Measurements from ENCODE around the gene LATS2.
"Not testable (repeated sequence)": the region's sequence is repeated elsewhere in the genome, so short reads cannot be mapped to it uniquely, and the experiment has no call there.

Gene LATS2

DNA sequence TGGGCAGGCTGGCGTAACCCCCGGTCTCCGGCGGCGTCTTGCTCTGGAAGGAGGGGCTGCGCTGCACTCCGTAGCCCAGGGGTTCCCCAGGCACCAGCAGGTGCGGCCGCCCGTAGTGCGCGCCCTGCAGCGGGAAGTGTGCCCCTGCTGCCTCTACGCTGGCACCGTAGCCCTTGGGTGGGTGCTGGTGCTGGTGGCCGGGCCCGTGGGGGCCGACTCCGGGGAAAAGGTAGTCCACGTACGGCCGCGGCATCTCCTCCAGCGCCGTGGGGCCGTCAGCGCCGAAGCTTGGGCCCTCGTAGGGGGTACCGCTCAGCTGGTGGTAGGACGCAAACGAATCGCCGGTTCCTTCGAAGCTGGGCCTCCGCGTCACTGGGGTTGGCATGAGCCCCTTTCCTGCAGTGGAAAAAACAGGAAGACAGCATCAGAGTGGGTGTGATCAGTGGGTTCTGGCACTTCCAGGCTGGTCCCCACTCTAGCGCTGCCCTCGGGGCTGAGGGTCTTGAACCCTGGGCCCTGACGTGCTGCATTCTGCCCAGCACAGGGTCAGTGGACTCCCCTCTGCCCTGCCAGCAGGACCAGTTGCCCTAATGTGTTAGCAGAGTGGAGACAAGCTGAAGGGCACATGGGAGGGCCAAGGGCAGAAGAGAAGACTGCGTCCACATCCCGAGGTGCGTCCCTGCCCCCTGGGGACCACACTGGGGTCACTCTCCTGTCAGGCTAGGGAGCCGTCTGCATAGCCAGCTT lies 72.3 kb downstream of the LATS2 start:
- no peak for DNase-seq

- no peak for DNase-seq
Measured at GRCh38 chr13:20988033-20988908, 73.1 kb downstream of the LATS2 start.

DNA sequence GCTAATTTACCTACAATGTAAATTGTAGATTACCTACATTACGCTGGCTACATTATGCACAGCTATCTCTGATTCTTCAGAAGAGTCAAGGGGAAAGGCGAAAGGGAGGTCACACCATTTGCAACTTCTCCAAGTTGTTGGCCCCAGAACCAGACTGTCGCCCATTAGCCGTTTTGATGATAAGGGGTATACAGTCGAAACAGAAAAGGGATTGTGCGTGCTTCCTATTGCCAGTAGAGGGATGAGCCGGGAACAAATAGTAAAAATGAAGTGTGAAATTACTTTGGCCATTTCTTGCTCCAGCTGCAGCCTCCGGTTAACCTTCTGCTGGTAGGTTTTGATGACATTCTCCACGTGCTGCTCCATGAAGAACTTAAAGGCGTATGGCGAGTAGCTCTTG lies 73.8 kb downstream of the LATS2 start:
- DNase-seq, result no peak

- DNase-seq, result no peak
Measured at GRCh38 chr13:20984879-20985278, 76.5 kb downstream of the LATS2 start.

GRCh38 chr13:20983386-20983785 lies 78.0 kb downstream of the LATS2 start:
- no peak for DNase-seq

DNA sequence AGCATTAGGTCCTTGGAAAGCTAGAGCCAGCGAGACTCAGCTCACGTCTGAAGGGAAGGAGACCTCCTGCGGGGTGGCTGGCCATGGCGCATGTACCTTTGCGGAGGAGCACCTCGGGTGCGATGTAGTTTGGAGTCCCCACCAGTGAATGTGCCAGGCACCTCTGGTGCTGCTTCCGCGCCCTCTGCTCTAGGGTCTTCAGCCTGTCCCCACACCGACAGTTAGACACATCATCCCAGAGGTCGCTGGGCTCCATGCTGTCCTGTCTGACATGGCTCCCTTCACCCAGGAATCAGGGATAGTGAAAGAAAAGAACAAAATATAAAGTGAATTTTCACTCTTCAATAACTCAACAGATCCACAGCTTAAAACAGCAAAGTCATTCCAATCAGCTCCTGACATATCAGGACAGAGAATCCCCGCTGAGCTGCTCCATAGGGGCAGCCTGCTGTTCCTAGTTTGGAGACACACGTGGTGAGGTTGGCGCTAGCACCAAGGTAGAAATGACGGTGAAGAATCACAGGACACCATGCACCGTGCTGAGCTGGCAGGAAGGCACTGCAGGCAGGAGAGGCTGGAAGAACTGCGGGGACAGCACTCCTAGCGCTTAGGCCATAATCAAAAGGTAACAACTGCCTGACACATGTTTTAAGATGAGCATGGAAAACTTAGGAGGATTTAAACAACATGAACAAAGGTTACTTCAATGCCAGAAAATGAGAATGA lies 79.9 kb downstream of the LATS2 start:
- no peak for DNase-seq

DNA sequence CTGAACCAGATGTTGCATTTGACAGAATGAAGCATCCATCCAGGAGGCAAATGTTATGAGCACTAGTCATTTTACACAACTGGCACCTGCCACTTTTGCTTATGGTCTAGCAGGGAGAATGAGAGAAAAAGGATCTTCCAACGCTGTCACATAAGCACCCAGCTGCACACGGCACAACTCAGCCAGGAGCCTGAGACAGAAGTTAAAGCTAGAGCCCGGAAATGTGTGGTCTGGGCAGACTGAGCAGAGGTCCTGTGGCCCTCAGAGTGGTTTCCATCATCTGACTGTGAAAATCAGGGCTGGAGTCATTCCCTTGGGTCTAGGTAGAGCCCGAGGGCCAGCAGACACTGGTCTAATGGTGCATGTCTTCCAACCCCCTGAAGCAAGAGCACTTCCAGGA lies 80.5 kb downstream of the LATS2 start:
- DNase-seq, result no peak

- no peak for DNase-seq
Measured at GRCh38 chr13:20980430-20980829, 81.0 kb downstream of the LATS2 start.

GRCh38 chr13:20977394-20977793 lies 84.0 kb downstream of the LATS2 start:
- DNase-seq, result no peak

GRCh38 chr13:20974981-20975585 lies 86.3 kb downstream of the LATS2 start:
- DNase-seq, result no peak

DNA sequence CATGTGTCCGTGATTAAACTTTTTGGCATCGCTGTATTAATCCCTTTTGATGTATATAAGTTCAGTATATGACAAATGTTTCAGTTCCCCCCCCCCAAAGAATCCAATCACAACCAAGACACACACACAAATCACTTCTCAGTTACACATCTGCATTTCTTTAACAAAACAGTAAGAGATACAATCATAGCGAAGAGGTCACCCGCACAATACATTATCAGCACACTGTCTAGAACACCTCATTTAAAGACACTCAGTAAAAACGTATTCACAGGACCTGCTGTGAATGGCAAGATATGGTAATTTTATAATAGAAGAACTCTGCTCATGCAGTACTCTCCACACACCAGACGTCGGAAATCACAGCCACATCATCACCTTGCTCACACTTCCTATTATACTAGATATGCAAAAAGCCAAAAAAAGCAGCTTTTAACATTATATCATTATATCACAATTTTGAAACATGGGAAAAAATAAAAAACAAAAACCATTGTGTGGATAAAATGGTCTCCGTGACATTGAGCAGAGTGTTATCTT lies 87.4 kb downstream of the LATS2 start:
- DNase-seq, result no peak

GRCh38 chr13:20972731-20973130 lies 88.7 kb downstream of the LATS2 start:
- DNase-seq, result no peak

GRCh38 chr13:20969182-20969581 lies 92.2 kb downstream of the LATS2 start:
- DNase-seq, result no peak

- DNase-seq, result no peak
Measured at GRCh38 chr13:20968745-20969144, 92.6 kb downstream of the LATS2 start.

DNA sequence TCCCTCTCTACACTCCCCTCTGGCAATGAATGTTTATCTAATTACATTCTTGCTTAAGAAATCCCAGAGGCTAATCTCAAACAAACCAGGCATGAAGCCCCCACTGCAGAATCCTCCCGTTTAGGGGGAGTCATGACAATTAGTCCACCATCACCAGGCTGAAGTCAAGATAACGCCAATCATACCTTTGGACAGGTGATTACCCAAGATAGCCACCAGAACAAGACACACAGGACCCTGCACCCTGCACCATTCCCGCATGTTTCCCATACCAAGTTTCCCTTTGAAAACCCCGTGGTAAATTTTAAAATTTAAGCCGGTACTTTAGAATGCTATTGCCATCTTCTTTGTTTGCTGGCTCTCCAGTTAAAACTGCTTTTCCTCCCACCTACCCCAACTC lies 94.0 kb downstream of the LATS2 start:
- DNase-seq, result no peak

- no peak for DNase-seq
Measured at GRCh38 chr13:20964904-20965303, 96.5 kb downstream of the LATS2 start.

- DNase-seq, result not testable (repeated sequence)
Measured at GRCh38 chr13:20961663-20962062, 99.7 kb downstream of the LATS2 start.

GRCh38 chr13:20960663-20961309 lies 100.6 kb downstream of the LATS2 start:
- peak; percentile 26 for DNase-seq

DNA sequence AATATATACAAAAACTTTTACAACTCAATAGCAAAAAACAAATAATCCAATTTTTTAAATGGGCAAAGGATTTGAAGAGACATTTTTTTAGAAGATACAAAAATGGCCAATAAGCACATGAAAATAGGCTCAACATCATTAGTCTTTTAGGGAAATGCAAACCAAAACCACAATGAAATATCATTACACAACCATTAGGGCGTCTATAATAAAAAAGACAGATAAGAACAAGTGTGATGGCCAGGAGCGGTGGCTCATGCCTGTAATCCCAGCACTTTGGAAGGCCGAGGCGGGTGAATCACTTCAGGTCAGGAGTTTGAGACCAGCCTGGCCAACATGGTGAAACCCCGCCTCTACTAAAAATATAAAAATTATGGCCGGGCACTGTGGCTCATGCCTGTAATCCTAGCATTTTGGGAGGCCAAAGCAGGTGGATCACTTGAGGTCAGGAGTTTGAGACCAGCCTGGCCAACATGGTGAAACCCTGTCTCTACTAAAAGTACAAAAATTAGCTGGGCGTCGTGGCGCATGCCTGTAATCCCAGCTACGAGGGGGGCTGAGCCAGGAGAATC lies 104.3 kb downstream of the LATS2 start:
- not testable (repeated sequence) for DNase-seq

- no peak for DNase-seq
Measured at GRCh38 chr13:20955496-20955895, 105.9 kb downstream of the LATS2 start.

GRCh38 chr13:20953245-20953931 lies 108.0 kb downstream of the LATS2 start:
- no peak for DNase-seq
